Endodermal cell (in vitro differentiated cells): Measurements from ENCODE around the gene LRMDA. TPM values are rescaled to one million over a fixed set of nuclear protein-coding genes. Genes with fewer than 3 reads are reported as not detected.

Experiments used
- DNase-seq: peaks from one replicate; pipeline ENCODE4 v3.0.0-alpha.2; 2017
- H3K27ac ChIP-seq: 2 replicates; pipeline ENCODE4 v1.5.1; 2013; ENCODE audit warnings: mild to moderate bottlenecking, low read depth, low read length, moderate library complexity
- H3K27me3 ChIP-seq: 2 replicates; pipeline ENCODE4 v1.6.1; 2013; ENCODE audit warnings: mild to moderate bottlenecking, low read length, moderate library complexity; ENCODE audit not compliant: insufficient read depth, control insufficient read depth, poor library complexity, severe bottlenecking
- H3K36me3 ChIP-seq: 2 replicates; pipeline ENCODE4 v1.7.0; 2013; ENCODE audit warnings: mild to moderate bottlenecking, low read length, moderate library complexity; ENCODE audit not compliant: control insufficient read depth, insufficient read depth
- H3K4me1 ChIP-seq: one replicate; pipeline ENCODE4 v1.7.0; 2013; ENCODE audit warnings: low read length; ENCODE audit not compliant: control insufficient read depth, insufficient read depth
- H3K4me3 ChIP-seq: 2 replicates; pipeline ENCODE4 v1.5.1; 2013; ENCODE audit warnings: mild to moderate bottlenecking, low read length, moderate library complexity
- H3K9ac ChIP-seq: 2 replicates; pipeline ENCODE4 v1.6.1; 2013; ENCODE audit warnings: mild to moderate bottlenecking, low read length, moderate library complexity; ENCODE audit not compliant: poor library complexity, severe bottlenecking; ENCODE audit errors: extremely low read depth
- H3K9me3 ChIP-seq: 2 replicates; pipeline ENCODE4 v1.6.1; 2013; ENCODE audit warnings: mild to moderate bottlenecking, low read length, moderate library complexity; ENCODE audit not compliant: control insufficient read depth
- H3K27ac Mint-ChIP-seq: 2 replicates; pipeline ENCODE4 v1.8.0; 2020; ENCODE audit warnings: mixed read lengths
- H3K27me3 Mint-ChIP-seq: 2 replicates; pipeline ENCODE4 v1.8.0; 2021; ENCODE audit warnings: mild to moderate bottlenecking, mixed read lengths; ENCODE audit not compliant: insufficient read depth
- H3K36me3 Mint-ChIP-seq: 2 replicates; pipeline ENCODE4 v1.8.0; 2020; ENCODE audit warnings: low read depth, mixed read lengths
- H3K4me1 Mint-ChIP-seq: 2 replicates; pipeline ENCODE4 v1.8.0; 2020; ENCODE audit warnings: mixed read lengths
- H3K4me3 Mint-ChIP-seq: 2 replicates; pipeline ENCODE4 v1.8.0; 2020; ENCODE audit warnings: mild to moderate bottlenecking, moderate library complexity, mixed read lengths
- H3K9me3 Mint-ChIP-seq: 2 replicates; pipeline ENCODE4 v1.8.0; 2020; ENCODE audit warnings: mild to moderate bottlenecking, mixed read lengths
- CTCF ChIP-seq: fragments of 200-600 bp; sonication (generic); conservative IDR thresholded peaks from 2 replicates; pipeline ENCODE4 v1.5.0; 2021; ENCODE audit warnings: antibody characterized with exemption, mild to moderate bottlenecking
- WGBS, 2 experiments: methylation state at CpG; one replicate each; pipeline versions ENCODE4 v1.1.5 to v1.1.7; 2013; ENCODE audit warnings: missing lambda C conversion rate in 2 of 2, mixed read lengths in 1 of 2; ENCODE audit not compliant: insufficient coverage in 1 of 2, insufficient read length in 1 of 2; 5-methylcytosine and 5-hydroxymethylcytosine counted together
- total RNA-seq, 2 donors: library from RNA; stranded (reverse); fragmentation: NEBNext Ultra II Directional in 1 of 2; extraction: Animal tissue kit (Norgen Biotek cat#: 25700) in 1 of 2; gene quantifications; 2 replicates in 1 of 2; 3 replicates in 1 of 2; pipeline ENCODE4 v1.2.1, GENCODE V29; 2021

Gene LRMDA
- total RNA-seq, 2 donors from 2014 or later, result 1.7 to 5.1 TPM

DNA sequence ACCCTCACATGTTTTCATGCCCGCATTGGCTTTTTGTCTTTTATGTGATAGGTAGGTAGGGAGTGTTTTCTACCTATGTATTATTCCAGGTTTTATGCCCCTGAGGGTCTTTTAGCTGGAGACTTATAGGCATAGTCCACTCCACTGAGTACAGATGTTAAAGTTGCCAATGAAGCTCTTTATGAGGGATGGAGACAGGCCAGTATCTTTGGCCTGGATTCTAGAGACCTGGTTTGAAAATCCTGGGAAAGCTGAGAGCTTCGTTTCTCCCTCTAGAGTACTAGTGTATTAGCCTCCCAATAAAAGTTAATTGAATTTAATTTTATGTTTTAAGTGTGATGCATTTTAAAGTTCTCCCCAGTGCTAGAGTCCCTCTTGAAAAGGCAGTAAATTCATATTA, 854.1 kb downstream of the LRMDA start:
- Histone ChIP-seq H3K4me1 (no peaks in the 10 kb centered on the region), H3K27me3 (no peaks in the 10 kb centered on the region), H3K27ac (no peak overlapping the region), H3K4me3 (no peak overlapping the region), H3K36me3 (no peaks in the 10 kb centered on the region), H3K9me3 (peaks cover 28% of the 10 kb centered on the region), H3K9ac (no peak overlapping the region)
- 95% methylated on average over 2 of the region's 2 CpGs; no CpG with 5 or more reads in 1 of the 2 experiments for WGBS, 2 experiments
- no peak overlapping the region for H3K4me3 Mint-ChIP-seq
- H3K36me3 Mint-ChIP-seq, result peaks cover 3% of the 10 kb centered on the region
- peaks cover 18% of the 10 kb centered on the region for H3K9me3 Mint-ChIP-seq
- no peak for DNase-seq
- no peak overlapping the region for H3K27ac Mint-ChIP-seq
- no peaks in the 10 kb centered on the region for H3K4me1 Mint-ChIP-seq
- H3K27me3 Mint-ChIP-seq, result no peaks in the 10 kb centered on the region
- no peak for TF ChIP-seq CTCF

DNA sequence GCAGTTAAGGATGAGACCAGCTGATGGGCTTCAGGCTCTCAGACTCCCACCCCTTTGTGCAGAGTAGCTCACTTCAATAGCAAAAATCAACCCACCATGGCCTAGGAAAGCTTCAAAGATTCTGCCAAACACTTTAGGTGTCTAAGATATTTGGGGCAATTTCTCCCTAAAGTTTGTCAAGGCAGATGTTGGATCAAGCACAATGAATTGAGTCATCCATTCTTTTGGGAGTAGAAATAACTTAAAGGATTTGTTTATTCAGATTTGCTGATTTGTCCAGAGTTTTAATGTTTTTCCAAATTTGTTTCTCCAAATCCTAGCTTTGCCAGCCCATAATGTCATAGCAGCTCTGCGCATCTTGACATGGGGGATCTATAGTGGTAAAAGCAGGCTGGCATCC, 855.1 kb downstream of the LRMDA start:
- TF ChIP-seq CTCF, result no peak

DNA sequence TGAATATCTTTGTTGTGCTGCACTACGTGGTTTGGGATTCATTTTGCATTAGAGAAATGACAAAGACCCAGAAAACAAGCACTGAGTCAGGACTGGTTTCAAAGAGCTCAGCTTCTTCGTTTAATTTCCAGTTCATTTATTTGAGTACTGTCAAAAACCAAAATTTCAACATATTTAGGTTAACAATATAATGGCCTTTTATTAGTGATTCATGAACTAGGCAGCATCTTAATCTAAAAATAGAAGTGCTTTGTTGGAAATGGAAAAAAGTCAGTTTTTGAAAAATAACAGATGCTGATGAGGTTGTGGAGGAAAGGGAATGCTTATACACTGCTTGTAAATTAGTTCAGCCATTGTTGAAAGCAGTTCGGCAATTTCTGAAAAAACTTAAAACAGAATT, 856.4 kb downstream of the LRMDA start:
- Histone ChIP-seq H3K27me3 (no peaks in the 10 kb centered on the region), H3K4me3 (no peak overlapping the region), H3K9ac (no peak overlapping the region), H3K9me3 (peaks cover 27% of the 10 kb centered on the region), H3K27ac (no peak overlapping the region), H3K4me1 (no peaks in the 10 kb centered on the region), H3K36me3 (no peaks in the 10 kb centered on the region)
- 80 to 95% methylated on average over 1 to 2 of the region's 3 CpGs for WGBS, 2 experiments
- Mint-ChIP-seq H3K36me3 (peaks cover 3% of the 10 kb centered on the region), H3K4me1 (no peaks in the 10 kb centered on the region), H3K27ac (no peak overlapping the region), H3K4me3 (no peak overlapping the region), H3K9me3 (peaks cover 18% of the 10 kb centered on the region), H3K27me3 (no peaks in the 10 kb centered on the region)
- DNase-seq, result no peak
- no peak for TF ChIP-seq CTCF

More for the DNA sequence above, 855.1 kb downstream of the LRMDA start:
- no peaks in the 10 kb centered on the region for H3K27me3 Mint-ChIP-seq
- H3K9me3 Mint-ChIP-seq, result peaks cover 18% of the 10 kb centered on the region
- Histone ChIP-seq H3K4me3 (no peak overlapping the region), H3K27ac (no peak overlapping the region), H3K9ac (no peak overlapping the region), H3K4me1 (no peaks in the 10 kb centered on the region), H3K36me3 (no peaks in the 10 kb centered on the region), H3K27me3 (no peaks in the 10 kb centered on the region), H3K9me3 (peaks cover 28% of the 10 kb centered on the region)
- peaks cover 3% of the 10 kb centered on the region for H3K36me3 Mint-ChIP-seq
- 100% methylated on average over 1 of the region's 1 CpG; no CpG with 5 or more reads in 1 of the 2 experiments for WGBS, 2 experiments
- H3K27ac Mint-ChIP-seq, result no peak overlapping the region
- no peaks in the 10 kb centered on the region for H3K4me1 Mint-ChIP-seq
- H3K4me3 Mint-ChIP-seq, result no peak overlapping the region
- DNase-seq, result no peak
